Kasumi-1 (cell line): ENCODE measurements around the gene ACER3.
"Not testable (repeated sequence)": the region's sequence is repeated elsewhere in the genome, so short reads cannot be mapped to it uniquely, and the experiment has no call there.

ENCODE experiments used
- DNase-seq, 2 experiments: peaks; one replicate each; lab custom pipeline; 2025; lab: John Stamatoyannopoulos, UW

Gene ACER3

GRCh38 chr11:77038029-77038824, 177.5 kb downstream of the ACER3 start:
- no peak for DNase-seq

GRCh38 chr11:77038825-77039326, 178.2 kb downstream of the ACER3 start:
- DNase-seq, result peak in 1 of 2 experiments; percentile 13

- peak; percentile 29 to 30 for DNase-seq
Measured at GRCh38 chr11:77039491-77040400, 179.0 kb downstream of the ACER3 start.

- no peak for DNase-seq
Measured at GRCh38 chr11:77040401-77040777, 179.7 kb downstream of the ACER3 start.

GRCh38 chr11:77040889-77041288, 180.2 kb downstream of the ACER3 start:
- DNase-seq, result no peak

GRCh38 chr11:77042111-77042726, 181.5 kb downstream of the ACER3 start:
- DNase-seq, result no peak

GRCh38 chr11:77044356-77044755, 183.6 kb downstream of the ACER3 start:
- DNase-seq, result no peak

GRCh38 chr11:77044886-77045285, 184.2 kb downstream of the ACER3 start:
- no peak for DNase-seq

- peak; percentile 31 to 37 for DNase-seq
Measured at GRCh38 chr11:77046060-77046501, 185.4 kb downstream of the ACER3 start.

- DNase-seq, result peak; percentile 90 to 91
Measured at GRCh38 chr11:77047007-77047927, 186.5 kb downstream of the ACER3 start.

GRCh38 chr11:77047928-77048446, 187.3 kb downstream of the ACER3 start:
- DNase-seq, result not testable (repeated sequence)

GRCh38 chr11:77049026-77049425, 188.3 kb downstream of the ACER3 start:
- DNase-seq, result no peak

GRCh38 chr11:77051511-77051910, 190.8 kb downstream of the ACER3 start:
- no peak for DNase-seq

GRCh38 chr11:77052518-77052917, 191.8 kb downstream of the ACER3 start:
- DNase-seq, result no peak

- DNase-seq, result no peak
Measured at GRCh38 chr11:77053217-77054015, 192.7 kb downstream of the ACER3 start.

- DNase-seq, result no peak
Measured at GRCh38 chr11:77054084-77054483, 193.4 kb downstream of the ACER3 start.

- no peak for DNase-seq
Measured at GRCh38 chr11:77055101-77055561, 194.4 kb downstream of the ACER3 start.

- DNase-seq, result no peak
Measured at GRCh38 chr11:77055913-77056312, 195.2 kb downstream of the ACER3 start.

- no peak for DNase-seq
Measured at GRCh38 chr11:77056814-77057402, 196.2 kb downstream of the ACER3 start.
